Measurements from ENCODE around the gene F11.
"Not testable (repeated sequence)": the region's sequence is repeated elsewhere in the genome, so short reads cannot be mapped to it uniquely, and the experiment has no call there.

Gene F11

DNA sequence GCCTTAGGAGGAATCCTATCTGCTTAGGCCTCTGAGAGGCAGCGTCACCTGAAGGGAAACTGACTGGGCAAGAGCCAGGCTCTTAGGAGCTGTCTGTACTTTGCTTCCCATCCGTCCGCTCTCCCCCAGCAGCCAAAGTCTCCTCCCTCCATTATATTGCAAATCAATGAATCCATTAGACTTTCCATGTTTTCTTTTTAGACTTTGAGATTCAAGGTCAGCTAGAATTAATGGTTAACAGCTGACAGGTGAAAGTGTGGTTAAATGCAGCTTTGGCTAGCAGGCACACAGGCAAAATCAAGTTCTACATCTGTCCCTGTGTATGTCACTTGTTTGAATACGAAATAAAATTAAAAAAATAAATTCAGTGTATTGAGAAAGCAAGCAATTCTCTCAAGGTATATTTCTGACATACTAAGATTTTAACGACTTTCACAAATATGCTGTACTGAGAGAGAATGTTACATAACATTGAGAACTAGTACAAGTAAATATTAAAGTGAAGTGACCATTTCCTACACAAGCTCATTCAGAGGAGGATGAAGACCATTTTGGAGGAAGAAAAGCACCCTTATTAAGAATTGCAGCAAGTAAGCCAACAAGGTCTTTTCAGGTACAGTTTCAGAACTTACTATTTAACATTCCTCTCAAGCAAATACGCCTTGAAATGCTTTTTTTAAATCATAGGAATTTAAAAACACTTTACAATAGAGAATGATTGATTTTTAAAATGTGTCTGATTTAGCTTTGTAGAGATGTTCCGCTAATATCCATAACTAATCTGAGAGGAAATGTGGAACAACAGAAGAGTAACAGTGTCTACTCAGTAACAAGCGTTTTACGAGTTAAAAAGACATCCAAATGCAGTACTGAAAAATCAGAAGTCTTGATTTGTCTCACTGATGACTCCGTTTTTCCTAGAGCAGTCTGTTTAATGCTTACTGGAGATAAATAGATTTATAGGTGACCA is at the start of gene F11:
Gene F11 (plus strand): TSS at position 507 of the 970 bp plus-strand sequence. CDS start 948 bp downstream, outside the sequence.
- DNase-seq: no peak

DNA sequence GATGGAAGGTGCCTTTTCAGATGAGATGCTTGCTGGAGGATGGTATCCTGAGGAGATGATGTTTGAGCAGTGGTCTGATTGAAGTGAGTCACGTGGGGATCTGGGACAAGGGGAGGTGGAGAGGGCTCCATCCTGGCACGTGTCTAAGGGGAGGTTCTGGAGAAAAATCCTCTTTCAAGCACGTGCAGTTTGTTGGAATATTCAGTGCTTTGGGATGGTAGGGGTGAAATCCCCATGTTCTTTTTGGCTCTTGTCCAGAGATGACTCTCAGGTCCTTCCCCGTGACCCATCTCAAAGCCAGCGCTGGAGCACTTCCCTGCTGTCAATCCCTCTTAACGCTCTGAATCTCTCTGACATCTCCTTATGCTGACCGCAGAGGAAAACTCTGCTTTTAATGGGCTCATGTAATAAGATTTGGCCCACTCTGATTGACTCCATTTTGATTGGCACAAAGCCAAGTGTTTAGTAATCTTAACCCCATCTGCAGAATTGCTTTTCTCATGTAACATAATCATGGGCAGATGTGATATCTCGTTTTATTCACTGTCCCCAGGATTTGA is 49.4 kb upstream of the F11 start:
- DNase-seq: peak; percentile 15

DNA sequence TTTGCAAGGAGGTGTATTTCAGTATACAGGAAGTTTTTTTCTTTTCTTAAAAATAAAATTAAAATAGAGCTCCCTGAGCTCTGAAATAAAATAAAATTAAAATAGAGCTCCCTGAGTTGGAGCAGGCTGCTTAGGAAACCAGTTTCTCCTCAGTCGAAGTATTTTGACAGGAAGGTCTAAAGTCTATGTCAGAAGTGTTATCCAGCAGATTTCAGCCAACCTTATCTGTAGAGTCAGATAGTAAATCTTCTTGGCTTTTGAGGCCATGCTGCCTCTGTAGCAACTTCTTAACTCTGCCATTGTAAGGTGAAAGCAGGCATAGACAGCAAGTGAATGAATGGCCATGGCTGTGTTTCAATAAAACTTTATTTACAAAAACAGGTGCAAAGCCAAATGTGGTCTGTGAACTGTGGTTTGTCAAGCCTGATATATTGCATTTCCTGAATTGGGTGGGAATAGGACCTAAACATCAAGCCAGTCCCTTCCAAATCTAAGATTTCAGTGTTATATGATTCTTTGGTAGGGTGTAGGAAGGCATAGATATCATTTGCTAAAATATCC is 48.2 kb upstream of the F11 start:
- no peak for DNase-seq

DNA sequence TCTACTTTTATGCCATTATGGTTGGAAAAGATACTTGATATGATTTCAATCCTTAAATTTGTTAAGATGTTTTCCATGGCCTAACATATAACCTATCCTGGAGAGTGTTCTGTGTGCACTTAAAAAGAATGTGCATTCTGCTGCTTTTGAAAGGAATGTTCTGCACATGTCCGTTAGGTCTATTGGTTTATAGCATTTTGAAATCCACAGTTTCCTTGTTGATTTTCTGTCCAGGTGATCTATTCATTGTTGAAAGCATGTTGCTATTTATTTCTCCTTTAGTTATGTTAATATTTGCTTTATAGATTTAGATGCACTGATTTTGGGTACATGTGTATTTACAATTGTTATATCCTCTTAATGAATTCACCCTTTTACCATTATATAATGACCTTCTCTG is 44.4 kb upstream of the F11 start:
- no peak for DNase-seq

DNA sequence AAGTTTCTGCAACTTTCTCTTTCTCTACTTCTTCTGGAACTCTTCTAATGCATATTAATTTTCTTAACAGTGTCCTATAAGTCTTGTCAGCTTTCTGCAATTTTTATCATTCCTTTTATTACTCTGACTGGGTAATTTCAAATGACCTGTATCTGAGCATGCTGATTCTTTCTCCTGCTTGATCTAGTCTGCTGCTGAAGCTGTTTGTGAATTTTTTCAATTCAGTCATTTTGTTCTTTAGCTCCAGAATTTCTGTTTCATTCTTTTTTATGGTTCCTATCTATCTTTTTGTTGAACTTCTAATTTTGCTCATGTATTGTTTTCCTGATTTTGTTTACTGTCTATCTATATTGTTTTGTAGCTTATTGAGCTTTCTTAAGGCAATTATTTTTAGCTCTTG is 40.1 kb upstream of the F11 start:
- DNase-seq: no peak

DNA sequence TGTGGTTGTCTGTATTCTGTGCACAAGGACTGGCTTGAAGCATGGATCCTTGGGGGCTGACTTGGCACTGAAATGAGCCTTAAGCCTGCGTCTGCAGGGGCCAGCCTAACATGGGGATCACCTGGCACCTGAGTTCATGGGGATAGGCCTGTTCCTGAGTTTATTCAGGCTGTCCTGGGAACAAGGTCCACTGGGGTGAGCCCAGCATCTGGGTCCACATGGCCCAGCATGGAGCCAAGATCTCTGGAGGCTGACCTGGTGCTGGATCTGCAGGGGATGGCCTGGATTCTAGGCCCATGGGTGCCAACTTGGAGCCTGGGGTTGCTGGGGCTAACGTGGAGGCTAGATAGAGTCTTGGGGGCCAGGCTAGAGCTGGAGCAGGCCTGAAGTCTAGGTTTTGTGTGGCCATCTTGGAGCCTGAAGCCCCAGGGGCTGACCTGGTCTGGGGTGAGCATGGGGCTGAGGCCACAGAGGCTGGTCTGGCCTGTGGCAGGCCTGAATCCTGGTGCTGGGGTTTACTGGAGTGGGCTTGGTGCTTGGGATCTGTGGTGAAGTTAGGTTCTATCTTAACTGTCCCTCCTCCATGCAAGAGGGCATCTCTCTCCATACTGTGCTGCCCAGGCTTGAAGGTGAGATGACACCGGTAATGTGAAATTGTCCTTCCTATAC is 39.3 kb upstream of the F11 start:
- DNase-seq: no peak

DNA sequence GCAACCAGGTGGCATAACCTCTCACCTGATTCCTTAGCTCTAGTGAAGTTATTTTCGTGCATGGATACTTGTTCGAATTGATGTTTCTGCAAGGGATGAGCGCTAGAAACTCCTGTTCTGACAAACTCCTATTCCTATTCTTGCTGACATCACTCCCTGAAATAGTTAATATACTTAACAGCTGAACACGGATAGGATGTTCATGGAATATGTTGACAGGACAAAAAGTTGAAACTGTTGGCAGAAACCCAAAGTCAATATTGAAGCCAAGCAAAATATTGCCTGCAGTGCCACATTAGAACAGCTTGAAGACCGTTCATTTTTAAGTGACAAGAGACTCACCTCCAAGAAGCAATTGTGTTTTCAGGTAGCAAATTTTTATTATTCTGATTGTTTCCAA is 38.8 kb upstream of the F11 start, which contains the start of gene KLKB1:
Gene KLKB1 (plus strand): TSS at position 287 of the 400 bp plus-strand sequence. CDS start 689 bp downstream, outside the sequence.
- DNase-seq: peak; percentile 14

DNA sequence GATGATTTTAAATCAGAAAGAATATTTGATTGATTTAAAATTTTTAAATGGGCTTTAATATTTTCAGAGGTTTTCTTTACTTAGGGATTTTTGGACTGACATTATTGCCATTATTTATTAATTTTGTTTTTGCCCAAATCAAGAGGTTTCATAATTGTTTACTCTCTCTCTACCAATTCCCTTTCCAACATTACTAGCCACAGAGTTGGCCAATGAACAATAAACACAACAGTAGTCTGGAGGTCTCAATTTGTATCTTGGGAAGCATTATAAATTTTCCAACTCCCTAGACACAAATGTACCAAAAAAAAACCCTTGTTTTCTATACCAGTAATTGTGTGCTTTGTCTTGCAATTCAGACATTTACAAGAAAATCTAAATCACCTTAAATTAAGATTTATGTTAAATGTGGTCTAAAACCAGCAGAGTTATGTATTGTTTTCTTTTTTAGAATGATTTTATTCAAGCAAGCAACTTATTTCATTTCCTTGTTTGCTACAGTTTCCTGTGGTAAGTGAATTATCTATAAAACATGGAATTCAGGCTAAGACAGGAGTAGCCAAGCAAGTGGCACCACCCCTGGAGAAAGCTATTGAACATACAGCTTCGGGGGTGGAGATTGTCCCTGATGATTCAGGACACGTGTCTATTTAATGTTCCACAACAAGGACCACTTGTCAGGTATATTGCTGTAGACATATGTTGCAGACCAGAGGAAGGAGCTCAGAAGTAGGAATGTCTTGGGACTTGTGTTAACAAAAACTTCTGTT is 38.1 kb upstream of the F11 start:
- no peak for DNase-seq

DNA sequence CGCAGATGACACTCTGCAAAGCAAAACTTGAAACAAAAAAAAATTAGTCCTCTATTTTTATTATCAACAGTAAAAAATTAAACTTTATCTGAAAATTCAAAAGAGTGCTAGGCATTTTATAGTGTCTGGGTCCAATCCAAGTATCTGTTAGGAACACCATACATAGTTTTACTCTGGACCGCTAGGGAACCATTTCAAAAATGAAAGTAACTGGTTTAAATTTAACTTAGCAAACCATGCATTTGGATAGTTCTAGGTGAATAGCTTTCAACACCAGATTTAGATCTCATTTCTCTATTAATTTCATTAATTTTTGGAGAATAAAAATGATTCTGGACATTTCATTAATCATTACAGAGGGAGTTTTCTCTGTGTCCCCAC is 37.5 kb upstream of the F11 start:
- no peak for DNase-seq

DNA sequence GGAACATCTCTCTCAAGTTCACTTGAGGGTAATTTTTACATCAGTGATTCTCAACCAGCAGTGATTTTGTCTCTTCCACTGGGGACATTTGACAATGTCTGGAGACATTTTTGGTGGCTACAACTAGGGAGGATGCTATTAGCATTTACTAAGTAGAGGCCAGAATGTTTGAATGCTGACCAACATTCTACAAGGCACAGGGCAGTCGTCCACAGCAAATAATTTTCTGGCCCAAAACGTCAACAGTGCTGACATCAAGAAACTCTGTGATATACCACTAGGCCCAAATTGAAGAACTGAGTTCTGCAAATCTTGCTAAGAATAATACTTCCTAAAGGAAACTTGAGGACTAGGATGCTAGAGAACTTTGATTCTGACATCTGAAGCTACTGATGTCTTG is 31.6 kb upstream of the F11 start:
- DNase-seq: no peak

DNA sequence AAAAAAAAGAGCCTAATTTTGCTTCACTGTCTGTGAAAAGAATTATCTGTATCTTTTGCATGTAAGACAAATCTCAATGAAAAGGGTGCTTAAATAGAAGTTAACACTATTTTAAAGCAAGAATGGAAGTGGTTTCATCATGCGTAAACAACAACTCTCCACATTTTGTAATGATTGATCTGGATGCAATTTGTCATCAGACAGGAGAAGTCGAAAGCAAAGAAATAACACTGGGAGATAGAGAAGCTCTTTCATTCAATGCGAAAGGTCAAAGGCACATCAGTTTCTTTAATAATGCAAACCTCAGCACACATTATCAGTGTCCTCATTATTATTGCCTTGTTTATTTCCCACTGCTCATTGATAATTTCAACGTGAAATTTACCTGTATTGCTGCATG is 29.9 kb upstream of the F11 start:
- no peak for DNase-seq

DNA sequence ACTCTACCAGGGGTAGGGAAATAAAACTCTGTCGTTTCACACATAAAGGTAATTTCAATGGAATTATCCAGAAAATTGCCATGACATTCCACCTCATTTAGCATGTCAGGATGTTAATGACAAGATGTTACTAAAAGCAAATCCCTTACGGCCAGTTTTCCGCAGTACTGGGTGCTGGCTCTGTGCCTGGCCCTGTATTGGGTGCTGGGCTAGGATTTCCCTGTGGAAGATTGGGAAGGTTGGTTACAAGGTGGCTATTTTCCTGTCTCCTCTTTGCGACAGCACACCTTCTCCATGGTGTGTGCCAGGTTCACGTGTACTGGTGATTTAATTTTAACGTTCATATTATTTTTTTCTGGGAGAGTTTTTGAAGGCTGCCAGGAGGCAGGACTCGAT is 25.5 kb upstream of the F11 start:
- no peak for DNase-seq

DNA sequence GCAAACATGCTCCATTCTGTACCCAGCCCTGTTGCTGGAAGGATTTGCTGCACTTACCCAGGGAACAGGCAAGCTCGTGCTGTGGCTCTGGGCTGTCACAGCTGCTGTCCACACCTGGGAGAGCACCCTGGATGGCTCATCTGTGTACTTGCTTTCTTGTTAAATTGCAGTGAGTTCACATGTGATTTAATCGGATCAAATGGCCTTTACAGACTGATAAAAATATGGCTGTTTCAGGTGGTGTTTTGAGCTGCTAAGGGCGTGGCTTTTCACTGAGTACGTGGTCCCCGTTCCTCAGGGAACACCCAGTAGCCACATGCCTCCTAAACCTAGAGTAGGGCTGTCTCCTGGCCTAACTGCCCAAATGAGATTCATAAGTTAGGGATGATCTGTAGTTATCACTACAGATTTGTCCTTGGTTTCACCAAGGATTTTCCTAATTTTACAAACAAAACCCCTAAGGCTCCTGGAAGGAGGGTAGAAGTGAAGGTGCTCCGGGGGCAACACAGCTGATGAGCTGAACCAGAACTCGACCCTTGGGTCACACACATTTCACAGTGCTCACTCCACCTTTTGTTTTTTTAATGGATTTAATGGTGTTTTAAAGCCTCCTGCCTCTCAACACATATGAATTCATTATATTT is 25.0 kb upstream of the F11 start:
- no peak for DNase-seq

DNA sequence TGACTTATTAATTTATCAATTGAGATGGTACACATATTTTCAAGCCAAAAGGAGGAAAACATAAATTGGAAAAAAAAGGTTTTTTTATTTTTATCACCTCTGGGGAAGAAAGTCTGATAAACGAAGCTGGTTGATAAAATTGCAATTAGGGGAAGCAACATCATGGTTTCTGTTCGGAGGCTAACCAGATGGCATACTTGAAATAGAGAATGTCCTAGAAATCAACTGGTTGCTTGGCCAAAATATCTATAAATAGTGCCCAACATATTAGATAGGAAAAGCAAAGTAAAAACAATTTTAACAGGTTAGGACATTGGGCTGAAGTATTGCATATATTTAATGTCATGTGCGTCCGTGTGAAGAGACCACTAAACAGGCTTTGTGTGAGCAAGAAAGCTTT is 24.4 kb upstream of the F11 start:
- no peak for DNase-seq

DNA sequence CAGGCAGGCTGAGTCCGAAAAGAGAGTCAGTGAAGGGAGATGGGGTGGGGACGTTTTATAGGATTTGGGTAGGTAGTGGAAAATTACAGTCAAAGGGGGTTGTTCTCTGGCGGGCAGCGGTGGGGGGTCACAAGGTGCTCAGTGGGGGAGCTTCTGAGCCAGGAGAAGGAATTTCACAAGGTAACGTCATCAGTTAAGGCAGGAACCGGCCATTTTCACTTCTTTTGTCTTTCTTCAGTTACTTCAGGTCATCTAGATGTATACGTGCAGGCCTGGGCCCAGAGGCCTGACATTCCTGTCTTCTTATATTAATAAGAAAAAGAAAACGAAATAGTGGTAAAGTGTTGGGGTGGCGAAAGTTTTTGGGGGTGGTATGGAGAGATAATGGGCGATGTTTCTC is 24.0 kb upstream of the F11 start:
- DNase-seq: not testable (repeated sequence)

DNA sequence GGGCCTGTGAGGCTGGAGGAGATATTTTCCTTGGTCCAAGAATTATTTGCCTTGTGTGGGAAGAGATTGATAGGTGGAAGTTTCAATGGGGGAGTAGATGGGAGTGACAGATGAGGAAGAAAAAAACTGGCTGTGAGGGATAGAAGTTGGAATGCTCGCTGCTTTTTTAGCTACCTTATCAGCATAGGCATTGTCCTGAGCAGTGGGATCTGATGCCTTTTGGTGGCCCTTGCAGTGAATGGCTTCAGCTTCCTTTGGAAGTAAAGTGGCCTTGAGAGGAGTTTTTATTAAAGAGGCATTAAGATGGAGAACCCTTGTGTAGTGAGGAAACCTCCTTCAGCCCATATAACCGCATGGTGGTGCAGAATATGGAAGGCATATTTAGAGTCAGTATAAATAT is 22.7 kb upstream of the F11 start:
- DNase-seq: no peak

DNA sequence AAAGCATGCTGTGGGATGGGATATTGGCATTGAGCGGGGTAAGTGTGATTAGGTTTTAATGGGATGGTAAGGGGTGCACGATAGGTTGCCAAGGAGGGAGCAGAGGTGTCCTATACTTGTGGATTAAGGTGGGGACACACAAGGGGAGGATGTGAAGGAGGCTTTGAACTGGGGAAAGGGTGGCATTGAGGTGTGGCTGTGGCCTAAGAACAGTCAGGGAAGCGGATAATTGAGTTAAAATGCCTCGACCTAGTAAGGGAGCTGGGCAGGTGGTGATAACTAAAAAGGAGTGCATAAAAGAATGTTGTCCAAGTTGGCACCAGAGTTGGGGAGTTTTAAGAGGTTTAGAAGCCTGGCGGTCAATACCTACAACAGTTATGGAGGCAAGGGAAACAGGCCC is 21.2 kb upstream of the F11 start:
- DNase-seq: no peak

DNA sequence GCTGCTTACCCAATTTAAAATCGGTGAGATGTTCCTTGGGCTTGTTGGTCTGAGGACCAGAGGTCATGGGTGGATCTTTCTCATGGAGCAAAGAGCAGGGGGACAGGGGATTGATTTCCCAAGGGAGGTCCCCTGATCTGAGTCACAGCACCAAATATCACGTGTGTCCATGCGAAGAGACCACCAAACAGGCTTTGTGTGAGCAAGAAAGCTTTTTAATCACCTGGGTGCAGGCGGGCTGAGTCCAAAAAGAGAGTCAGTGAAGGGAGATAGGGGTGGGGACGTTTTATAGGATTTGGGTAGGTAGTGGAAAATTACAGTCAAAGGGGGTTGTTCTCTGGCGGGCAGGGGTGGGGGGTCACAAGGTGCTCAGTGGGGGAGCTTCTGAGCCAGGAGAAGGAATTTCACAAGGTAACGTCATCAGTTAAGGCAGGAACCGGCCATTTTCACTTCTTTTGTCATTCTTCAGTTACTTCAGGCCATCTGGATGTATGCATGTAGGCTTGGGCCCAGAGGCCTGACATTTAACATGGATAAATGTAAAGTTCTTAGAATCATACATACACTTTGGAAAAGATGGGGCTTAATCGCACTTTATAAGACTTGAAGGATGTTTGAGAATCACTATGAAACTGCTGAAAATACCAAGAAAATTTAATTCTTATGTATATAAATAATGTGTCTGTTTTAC is 18.8 kb upstream of the F11 start:
- not testable (repeated sequence) for DNase-seq

DNA sequence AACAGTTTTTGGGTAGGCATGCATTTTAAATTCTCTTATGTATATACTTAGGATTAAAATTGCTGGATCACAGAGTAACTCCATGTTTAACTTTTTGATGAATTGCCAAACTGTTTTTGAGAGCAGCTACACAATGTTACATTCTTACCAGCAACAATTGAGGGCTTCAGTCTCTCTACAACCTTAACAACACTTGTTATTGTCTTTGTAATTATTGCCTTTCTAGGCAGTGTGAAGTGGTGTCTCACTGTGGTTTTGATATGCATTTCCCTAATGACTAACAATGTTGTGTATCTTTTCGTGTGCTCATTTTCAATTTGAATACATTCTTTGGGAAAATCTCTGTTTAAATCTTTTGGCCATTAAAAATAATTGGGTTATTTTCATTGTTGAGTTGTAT is 17.3 kb upstream of the F11 start:
- DNase-seq: no peak

DNA sequence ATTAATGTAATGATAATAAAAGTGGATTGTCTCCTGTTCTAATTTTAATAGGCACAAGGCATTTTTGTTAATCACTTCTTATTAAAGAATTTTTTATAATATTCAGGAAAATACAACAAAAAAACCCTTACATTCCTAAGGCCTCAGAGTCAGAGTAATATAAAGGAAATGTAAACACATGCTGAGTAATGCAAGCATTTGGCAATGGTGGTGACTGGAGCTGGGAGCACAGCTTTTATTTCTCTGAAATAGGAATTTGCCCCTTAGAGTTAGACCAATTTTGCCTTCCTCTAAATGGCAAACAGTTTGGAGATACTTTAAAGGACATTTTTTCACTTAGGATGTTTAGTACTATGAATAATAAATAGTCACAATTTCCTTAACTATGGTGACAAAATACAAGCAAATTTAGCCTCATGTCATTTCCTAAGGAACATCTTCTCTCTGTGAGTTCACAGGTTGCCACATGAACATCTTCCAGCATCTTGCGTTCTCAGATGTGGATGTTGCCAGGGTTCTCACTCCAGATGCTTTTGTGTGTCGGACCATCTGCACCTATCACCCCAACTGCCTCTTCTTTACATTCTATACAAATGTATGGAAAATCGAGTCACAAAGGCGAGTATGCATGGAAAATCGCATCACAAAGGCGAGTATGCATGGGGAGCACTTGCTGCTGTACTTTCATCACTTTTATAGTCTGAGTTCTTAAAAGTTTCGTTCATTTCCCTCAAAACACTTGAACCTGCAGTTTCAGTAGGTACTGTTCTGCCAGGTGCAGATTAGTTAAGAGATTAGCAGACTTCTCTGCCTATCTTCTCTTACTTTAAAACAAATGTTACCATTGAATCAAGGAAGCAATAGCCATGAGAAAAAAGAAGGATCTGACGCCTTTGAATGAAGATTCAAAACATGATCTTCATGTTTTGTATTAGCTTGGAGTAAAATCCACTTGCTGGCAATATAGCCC is 15.9 kb upstream of the F11 start:
- no peak for DNase-seq

Measured in NCI-H2029 treated with DMSO at 0.1 percent for 48 hours (cell line).